OCI-LY7 (cell line): Measurements from ENCODE around the gene CNTRL. TPM values are rescaled to one million over a fixed set of nuclear protein-coding genes. Genes with fewer than 3 reads are reported as not detected.
"Not testable (repeated sequence)": the region's sequence is repeated elsewhere in the genome, so short reads cannot be mapped to it uniquely, and the experiment has no call there.

Experiments used
- BruUV-seq: library from RNA; stranded (reverse); fragments of 400-500 nt; replicated peaks from 2 replicates; lab custom pipeline; 2021; lab: Mats Ljungman, UMichigan
- CTCF ChIA-PET: fragments of 300-600 bp; sonication (Branson Sonifier 250); formaldehyde crosslinking; loops from one replicate; lab custom pipeline; 2022; ENCODE audit warnings: antibody characterized with exemption; ENCODE audit not compliant: unreplicated experiment; lab: Charles Lee
- POLR2A ChIA-PET: fragments of 300-600 bp; sonication (Branson Sonifier 250); formaldehyde crosslinking; loops from one replicate; lab custom pipeline; 2022; ENCODE audit warnings: antibody characterized with exemption; lab: Charles Lee
- DNase-seq: peaks from one replicate; pipeline ENCODE4 v3.0.0-alpha.2; 2015; ENCODE audit warnings: low spot score
- H2AFZ ChIP-seq: fragments of 200-600 bp; sonication (generic), shearing (Covaris generic); 2 replicates; pipeline ENCODE4 v1.6.1; 2014; ENCODE audit warnings: mild to moderate bottlenecking, antibody characterized with exemption, low read length, moderate library complexity
- H3K27ac ChIP-seq: fragments of 200-600 bp; sonication (generic); 2 replicates; pipeline ENCODE4 v1.5.1; 2014; ENCODE audit warnings: mixed run types, low read depth, mild to moderate bottlenecking, moderate library complexity, low read length, inconsistent platforms; ENCODE audit not compliant: poor library complexity, severe bottlenecking
- H3K36me3 ChIP-seq: fragments of 200-600 bp; sonication (generic); 2 replicates; pipeline ENCODE4 v1.6.1; 2014; ENCODE audit warnings: mild to moderate bottlenecking, antibody characterized with exemption, low read length, moderate library complexity, mixed read lengths; ENCODE audit not compliant: insufficient read depth
- H3K4me1 ChIP-seq: fragments of 200-600 bp; sonication (generic); 2 replicates; pipeline ENCODE4 v1.5.1; 2014; ENCODE audit warnings: mild to moderate bottlenecking, low read length; ENCODE audit not compliant: insufficient read depth, poor library complexity, severe bottlenecking
- H3K4me2 ChIP-seq: fragments of 200-600 bp; sonication (generic); 2 replicates; pipeline ENCODE4 v1.6.1; 2014; ENCODE audit warnings: mild to moderate bottlenecking, low read length
- H3K4me3 ChIP-seq: fragments of 200-600 bp; sonication (generic); 2 replicates; pipeline ENCODE4 v1.5.1; 2014; ENCODE audit warnings: mild to moderate bottlenecking, low read depth, low read length; ENCODE audit not compliant: poor library complexity, severe bottlenecking
- H3K79me2 ChIP-seq: fragments of 200-600 bp; sonication (generic); 2 replicates; pipeline ENCODE4 v1.6.1; 2016; ENCODE audit warnings: low read depth, mild to moderate bottlenecking, low read length, moderate library complexity, mixed read lengths; ENCODE audit not compliant: insufficient read depth
- H3K9me2 ChIP-seq: fragments of 200-600 bp; sonication (generic); 2 replicates; pipeline ENCODE4 v1.6.1; 2016; ENCODE audit warnings: mild to moderate bottlenecking, low read length, mixed read lengths; ENCODE audit not compliant: insufficient read depth
- H3K9me3 ChIP-seq: fragments of 200-600 bp; sonication (generic); 2 replicates; pipeline ENCODE4 v1.6.1; 2014; ENCODE audit warnings: mild to moderate bottlenecking, mixed run types, low read length, mixed read lengths
- H4K20me1 ChIP-seq: fragments of 200-600 bp; sonication (generic); 2 replicates; pipeline ENCODE4 v1.6.1; 2014; ENCODE audit warnings: mild to moderate bottlenecking, antibody characterized with exemption, low read length, moderate library complexity, mixed read lengths; ENCODE audit not compliant: insufficient read depth
- CTCF ChIP-seq: fragments of 200-600 bp; sonication (generic); conservative IDR thresholded peaks from 2 replicates; pipeline ENCODE4 v1.5.1; 2014; ENCODE audit warnings: mild to moderate bottlenecking, antibody characterized with exemption, low read length, moderate library complexity, mixed read lengths
- EZH2phosphoT487 ChIP-seq: fragments of 200-600 bp; sonication (generic); IDR thresholded peaks from 2 replicates; pipeline ENCODE4 v1.6.1; 2018; ENCODE audit warnings: low read depth, borderline replicate concordance, mild to moderate bottlenecking, mixed run types, antibody characterized with exemption, low read length, moderate library complexity, mixed read lengths
- intact Hi-C: fragments of 100-400 bp; cut with micrococcal nuclease; formaldehyde crosslinking; loops from one replicate; pipeline ENCODE4 v1.10.0; 2022; ENCODE audit not compliant: unreplicated experiment
- total RNA-seq, 2 experiments: library from RNA; depleted of rRNA in 1 of 2; stranded (reverse); fragments of >200 nt in 1 of 2; shearing (Covaris generic) in 1 of 2; gene quantifications; 2 replicates each; pipeline ENCODE4 v1.2.3, GENCODE V29; 2014 to 2022

The CNTRL gene
- total RNA-seq, 2 experiments from 2014 or later, result 81.4 to 113 TPM

- no peaks in the 10 kb centered on the region; the same call in 1 of the 2 replicates for H3K36me3 ChIP-seq
- H3K4me1 ChIP-seq, result no peaks in the 10 kb centered on the region
- H3K9me2 ChIP-seq, result no peaks in the 10 kb centered on the region
- no peak overlapping the region for H2AFZ ChIP-seq
- POLR2A ChIA-PET, result interaction anchor here (0.7 to 1.9 kb wide), 4 partner anchors 13 to 184 kb away, joined by 3 to 4 read pairs (median 4); partner anchors contain the start of gene C5
- CTCF ChIA-PET, result no interaction called here
- intact Hi-C loops, result no loop called here
- H3K79me2 ChIP-seq, result no peaks in the 10 kb centered on the region
- H3K27ac ChIP-seq, result no peak overlapping the region
- BruUV-seq, result no TSS peak
- H4K20me1 ChIP-seq, result no peaks in the 10 kb centered on the region
- no peak overlapping the region for H3K4me2 ChIP-seq
- no peaks in the 10 kb centered on the region for H3K9me3 ChIP-seq
- no peak overlapping the region for H3K4me3 ChIP-seq
- TF ChIP-seq CTCF (peak; percentile 66), EZH2phosphoT487 (no peak)
- peak; percentile 11 for DNase-seq
These were observed 40.2 kb upstream of the CNTRL start for GRCh38 chr9:121034529-121034928.

DNA sequence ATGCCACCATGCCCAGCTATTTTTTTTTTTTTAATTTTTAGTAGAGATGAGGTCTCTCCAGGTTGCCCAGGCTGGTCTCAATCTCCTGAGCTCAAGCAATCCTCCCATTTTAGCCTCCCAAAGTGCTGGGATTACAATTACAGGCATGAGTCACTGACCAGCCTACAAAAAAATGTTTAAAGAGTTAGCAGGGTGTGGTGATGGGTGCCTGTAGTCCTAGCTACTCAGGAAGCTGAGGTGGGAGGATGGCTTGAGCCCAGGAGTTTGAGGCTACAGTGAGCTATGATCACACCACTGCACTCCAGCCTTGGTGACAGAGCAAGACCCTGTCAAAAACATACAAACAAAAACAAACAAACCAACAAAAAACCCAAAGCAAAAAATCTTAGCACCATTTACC is 39.0 kb upstream of the CNTRL start:
- H3K9me3 ChIP-seq, BruUV-seq, H3K4me2 ChIP-seq, H3K4me3 ChIP-seq, H2AFZ ChIP-seq, H3K4me1 ChIP-seq, H3K36me3 ChIP-seq, H3K27ac ChIP-seq, intact Hi-C loops, CTCF ChIA-PET, H3K79me2 ChIP-seq, DNase-seq, H3K9me2 ChIP-seq, H4K20me1 ChIP-seq: not testable (repeated sequence)
- POLR2A ChIA-PET, result interaction anchor here (0.9 to 1.9 kb wide), 5 partner anchors 11 to 41 kb away, joined by 3 to 4 read pairs (median 3); no protein-coding TSS in a partner anchor

DNA sequence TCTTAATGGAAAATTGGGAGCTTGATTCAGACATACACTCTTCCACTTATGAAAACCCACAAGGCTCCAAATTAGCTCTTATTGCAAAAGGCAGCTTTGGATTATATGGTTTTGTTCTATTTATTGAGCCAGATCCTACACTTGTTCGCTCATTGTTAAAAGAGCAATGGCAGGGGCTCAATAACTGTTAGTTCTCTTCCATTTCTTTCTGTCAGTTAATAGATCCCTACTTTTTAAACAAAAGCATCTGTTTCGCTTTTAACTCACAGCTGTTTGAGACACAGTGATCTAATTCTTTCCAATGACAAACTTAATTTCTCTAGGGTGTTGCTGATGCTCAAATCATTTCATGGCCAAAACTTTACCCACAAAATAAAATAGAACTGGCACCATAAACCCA is 36.4 kb upstream of the CNTRL start:
- TF ChIP-seq EZH2phosphoT487, result no peak
- no peak for TF ChIP-seq CTCF
- no peak for DNase-seq
- ChIA-PET POLR2A (no interaction called here), CTCF (no interaction called here)
- no peak overlapping the region for H3K4me2 ChIP-seq
- H3K36me3 ChIP-seq, result no peaks in the 10 kb centered on the region; the same call in 1 of the 2 replicates
- no peak overlapping the region for H2AFZ ChIP-seq
- H3K27ac ChIP-seq, result no peak overlapping the region
- no peaks in the 10 kb centered on the region for H3K9me2 ChIP-seq
- intact Hi-C loops, result no loop called here
- H3K79me2 ChIP-seq, result no peaks in the 10 kb centered on the region
- no TSS peak for BruUV-seq
- H3K4me1 ChIP-seq, result no peaks in the 10 kb centered on the region
- H4K20me1 ChIP-seq, result no peaks in the 10 kb centered on the region
- no peak overlapping the region for H3K4me3 ChIP-seq
- H3K9me3 ChIP-seq, result no peaks in the 10 kb centered on the region
